GM19455 (cell line): ENCODE measurements around the gene GRM4.

Experiments
- ATAC-seq: cut with Tn5 transposase; IDR thresholded peaks from one replicate; pipeline ENCODE4 v1.9.1; 2021; ENCODE audit not compliant: unreplicated experiment

The GRM4 gene

DNA sequence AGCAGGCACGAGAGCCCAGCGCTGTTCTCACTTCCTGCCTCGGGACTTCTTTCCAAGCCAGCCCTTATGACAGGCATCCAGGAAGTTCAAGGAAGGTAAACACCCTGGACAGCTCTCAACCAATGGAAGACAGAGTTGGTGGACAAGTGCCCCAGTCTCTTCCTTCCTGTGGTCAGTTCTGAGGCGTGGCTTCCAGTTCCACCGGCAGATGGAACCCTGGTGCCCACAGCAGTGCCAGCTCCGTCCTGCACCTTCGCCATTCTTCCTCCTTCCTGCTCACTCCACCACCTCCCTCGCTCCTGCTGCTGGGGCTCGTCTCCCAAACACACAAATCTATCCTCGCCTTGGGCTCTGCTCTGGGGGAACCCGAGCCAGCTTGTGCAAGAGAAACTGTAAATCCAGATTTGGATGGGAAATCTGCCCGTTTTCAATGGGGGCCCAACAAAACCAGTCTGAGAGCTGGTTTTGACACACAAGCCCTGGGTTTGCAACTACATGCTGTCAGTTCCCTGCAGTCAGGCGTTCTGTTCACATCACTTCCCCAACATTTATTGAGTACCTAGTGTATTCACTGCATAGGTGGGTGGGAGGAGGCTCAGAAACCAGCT is 162.7 kb downstream of the GRM4 start:
- no peak for ATAC-seq

DNA sequence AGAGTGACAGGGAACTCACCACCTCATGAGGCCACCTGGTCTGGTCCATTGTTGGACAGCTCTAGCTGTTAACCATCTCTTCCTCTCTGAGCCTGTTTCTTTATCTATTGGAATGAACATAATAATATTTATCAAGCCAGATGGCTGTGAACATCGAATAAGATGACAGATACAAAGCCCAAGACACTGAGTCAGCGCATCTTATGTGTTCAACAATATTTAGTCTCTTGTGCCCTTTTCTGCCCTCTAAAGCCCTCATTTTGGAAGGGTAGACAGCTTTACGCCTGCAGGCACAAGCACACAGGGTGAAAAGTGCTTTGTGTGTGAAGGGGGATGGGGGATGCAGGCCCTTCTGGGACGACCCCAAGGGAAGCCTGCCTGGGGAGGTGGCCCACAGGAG is 164.0 kb downstream of the GRM4 start:
- no peak for ATAC-seq

DNA sequence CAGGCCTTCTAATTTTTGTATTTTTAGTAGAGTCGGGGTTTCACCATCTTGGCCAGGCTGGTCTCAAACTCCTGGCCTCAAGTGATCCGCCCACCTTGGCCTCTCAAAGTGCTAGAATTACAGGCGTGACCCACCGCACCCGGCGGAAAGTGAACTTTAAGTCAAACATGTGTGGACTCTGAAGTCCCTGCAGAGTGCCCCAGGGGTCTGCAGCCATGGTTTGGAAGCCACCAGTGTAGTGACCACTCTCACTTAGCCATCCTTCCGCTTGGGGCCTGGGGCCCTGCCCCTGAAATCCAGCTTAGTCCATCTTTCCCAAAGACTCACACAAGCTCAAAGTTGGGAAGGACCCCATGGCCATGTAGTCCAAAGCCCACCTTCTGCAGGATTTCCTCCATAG is 164.5 kb downstream of the GRM4 start:
- ATAC-seq = no peak

DNA sequence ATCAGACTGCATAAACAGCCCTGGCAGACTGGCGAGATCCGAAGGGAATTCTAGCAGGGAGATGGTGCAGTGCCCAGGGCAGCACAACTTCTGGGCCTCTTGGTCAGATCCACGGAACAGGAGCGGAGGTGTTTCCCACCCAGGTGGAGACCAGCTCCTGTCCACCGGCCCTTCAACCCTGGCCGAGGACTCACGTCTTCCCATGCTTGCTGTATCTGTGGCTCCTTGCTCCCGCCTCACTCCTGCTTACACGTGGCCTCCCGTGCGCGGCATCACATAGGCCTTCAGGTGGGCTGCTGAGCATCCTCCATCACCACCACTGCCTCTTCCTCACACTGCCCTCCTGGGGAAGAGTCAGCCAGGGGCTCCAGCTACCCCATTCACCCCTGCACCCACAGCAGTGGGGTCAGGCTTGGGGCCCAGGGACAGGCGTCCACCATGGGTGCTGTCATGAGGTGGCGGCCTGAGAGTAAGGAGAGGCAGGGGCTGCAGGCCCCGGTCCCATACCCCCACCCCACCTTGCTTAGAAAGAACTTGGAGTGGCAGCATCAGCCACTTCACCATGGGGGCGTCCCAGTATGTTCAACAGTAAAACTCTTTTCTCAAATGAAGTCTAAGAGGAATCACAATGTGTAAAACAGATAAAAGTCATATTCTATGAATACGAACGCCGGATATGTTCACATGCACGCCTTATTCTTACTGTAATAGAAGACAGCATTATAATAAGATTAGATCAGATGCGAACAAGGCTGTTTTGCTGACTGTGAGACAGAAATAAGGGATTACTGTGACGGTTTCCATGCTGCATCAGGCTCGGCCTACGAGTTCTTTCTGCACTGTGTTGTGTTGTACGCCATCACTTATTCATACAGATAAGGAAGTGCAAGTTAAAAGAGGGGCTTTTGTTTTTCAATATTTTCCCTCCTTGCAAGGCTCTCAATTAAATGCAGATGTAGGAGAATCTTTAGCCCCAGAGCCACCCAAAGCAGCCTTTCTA is 165.4 kb downstream of the GRM4 start:
- no peak for ATAC-seq

DNA sequence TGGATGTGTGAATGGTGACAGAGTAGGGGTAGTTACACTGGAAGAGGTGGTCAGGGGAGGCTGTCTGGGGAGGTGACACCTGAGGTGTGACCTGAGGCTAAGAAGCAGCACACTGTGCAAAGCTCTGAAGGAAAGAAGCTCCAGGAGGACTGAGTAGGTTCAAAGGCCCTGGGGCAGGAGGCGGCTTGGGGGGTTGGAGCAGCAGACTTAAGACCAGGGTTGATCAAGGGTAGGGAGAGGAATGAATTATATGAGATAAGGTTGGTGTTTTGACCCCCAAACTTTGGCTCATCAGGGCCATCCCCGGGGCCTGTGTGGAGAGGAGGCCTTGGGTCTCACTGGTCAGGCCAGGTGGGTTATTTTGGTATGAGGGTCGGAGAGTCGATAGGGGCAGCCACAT is 166.1 kb downstream of the GRM4 start:
- no peak for ATAC-seq

GRCh38 chr6:33978412-33979150 is 167.3 kb downstream of the GRM4 start:
- ATAC-seq = no peak

DNA sequence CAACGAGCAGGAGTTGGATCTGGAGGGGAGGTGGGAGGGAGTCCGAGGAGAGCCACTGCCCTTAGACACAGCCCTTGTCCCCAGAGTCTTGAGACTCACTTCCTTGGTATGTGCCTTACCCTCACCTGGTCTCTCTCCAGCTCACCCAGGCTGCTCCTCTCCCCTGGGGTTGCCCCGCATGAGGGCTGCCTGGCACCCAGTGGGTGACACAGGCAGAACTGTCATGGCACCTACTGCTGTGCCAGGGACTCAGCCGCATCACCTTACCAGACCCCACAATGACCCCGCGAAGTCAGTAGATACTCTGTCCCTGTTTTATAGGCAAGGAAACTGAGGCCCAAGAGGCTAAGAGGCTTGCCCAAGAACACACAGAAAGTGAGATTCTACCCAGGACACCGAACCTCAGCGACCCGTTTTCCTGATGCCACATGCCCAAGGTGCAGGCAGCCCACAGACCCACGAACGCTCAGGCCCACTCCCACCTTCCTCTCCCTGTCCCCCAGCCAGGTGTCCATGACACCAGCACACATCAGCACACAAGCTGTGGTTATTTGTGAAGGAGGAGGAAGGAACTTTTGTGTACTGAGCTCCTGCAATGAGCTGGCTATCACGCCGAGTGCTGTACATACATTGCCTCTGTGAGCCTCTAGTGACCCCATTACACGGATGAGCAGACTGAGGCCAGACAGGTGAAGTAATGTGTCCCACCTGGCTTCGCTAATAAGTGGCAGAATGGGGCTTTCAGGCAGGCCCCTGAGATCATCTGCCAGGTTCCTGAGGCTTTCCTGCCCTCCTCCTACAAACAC is 168.1 kb downstream of the GRM4 start:
- no peak for ATAC-seq

GRCh38 chr6:33976437-33977360 is 169.2 kb downstream of the GRM4 start:
- ATAC-seq = no peak

DNA sequence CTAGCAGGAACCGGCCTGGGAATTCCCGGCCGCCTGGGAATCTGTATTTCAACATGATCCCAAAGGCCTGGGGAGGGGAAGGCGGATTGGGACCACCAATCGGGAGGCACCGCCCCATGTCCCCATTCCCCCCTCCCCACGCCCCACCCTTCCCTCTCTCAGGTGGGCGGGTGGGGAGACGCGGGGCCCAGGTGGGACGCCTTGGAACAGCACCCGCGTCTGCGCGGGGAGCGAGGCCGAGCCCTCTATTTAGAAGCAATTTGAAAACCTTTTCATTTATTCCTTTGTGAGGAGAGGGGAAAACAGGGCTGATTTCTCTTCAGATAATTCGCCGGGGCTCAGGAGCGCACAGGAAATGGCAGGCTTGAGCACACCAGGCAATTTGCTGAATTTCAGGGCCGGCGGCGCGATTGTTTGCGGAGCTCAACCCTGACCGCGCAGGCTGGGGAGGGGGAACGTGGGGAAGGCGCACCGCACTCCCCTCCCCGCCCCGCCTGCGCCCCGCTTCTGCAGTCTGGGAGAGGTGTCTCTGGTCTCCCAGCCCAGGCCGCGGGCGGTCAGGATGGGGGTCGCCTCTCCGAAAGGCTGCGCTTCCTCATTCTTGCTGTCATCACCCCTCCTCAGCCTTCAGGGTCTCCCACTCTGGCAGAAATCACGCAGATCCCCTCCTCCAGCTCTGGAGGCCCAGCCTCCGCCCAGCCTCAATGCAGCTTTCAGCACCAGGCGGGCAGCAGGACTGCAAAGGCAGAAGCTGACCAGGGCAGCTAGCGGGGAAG is 170.0 kb downstream of the GRM4 start:
- ATAC-seq = no peak

GRCh38 chr6:33974471-33974870 is 171.4 kb downstream of the GRM4 start:
- ATAC-seq = no peak

GRCh38 chr6:33974030-33974429 is 171.9 kb downstream of the GRM4 start:
- no peak for ATAC-seq

GRCh38 chr6:33971580-33971979 is 174.3 kb downstream of the GRM4 start:
- no peak for ATAC-seq
